IMR-90 (cell line): ENCODE measurements around the gene TMPRSS12.

Source experiments
- CTCF ChIP-seq: conservative IDR thresholded peaks from 2 replicates; pipeline ENCODE4 v1.5.1; 2012; ENCODE audit warnings: mild to moderate bottlenecking, low read depth, low read length, improper control_type of control experiment
- RCOR1 ChIP-seq: IDR thresholded peaks from 2 replicates; pipeline ENCODE4 v1.6.1; 2012; ENCODE audit warnings: mild to moderate bottlenecking, low read length, improper control_type of control experiment; ENCODE audit not compliant: insufficient replicate concordance

GRCh38 chr12:50927766-50928224, 85.1 kb downstream of the TMPRSS12 start:
- TF ChIP-seq CTCF (no peak), RCOR1 (no peak)
